HG03520 (cell line): ENCODE data around the gene CYP3A5.

ENCODE experiments used
- ATAC-seq: cut with Tn5 transposase; IDR thresholded peaks from one replicate; pipeline ENCODE4 v1.9.1; 2021; ENCODE audit warnings: mild to moderate bottlenecking, moderate library complexity; ENCODE audit not compliant: unreplicated experiment

CYP3A5 gene

DNA sequence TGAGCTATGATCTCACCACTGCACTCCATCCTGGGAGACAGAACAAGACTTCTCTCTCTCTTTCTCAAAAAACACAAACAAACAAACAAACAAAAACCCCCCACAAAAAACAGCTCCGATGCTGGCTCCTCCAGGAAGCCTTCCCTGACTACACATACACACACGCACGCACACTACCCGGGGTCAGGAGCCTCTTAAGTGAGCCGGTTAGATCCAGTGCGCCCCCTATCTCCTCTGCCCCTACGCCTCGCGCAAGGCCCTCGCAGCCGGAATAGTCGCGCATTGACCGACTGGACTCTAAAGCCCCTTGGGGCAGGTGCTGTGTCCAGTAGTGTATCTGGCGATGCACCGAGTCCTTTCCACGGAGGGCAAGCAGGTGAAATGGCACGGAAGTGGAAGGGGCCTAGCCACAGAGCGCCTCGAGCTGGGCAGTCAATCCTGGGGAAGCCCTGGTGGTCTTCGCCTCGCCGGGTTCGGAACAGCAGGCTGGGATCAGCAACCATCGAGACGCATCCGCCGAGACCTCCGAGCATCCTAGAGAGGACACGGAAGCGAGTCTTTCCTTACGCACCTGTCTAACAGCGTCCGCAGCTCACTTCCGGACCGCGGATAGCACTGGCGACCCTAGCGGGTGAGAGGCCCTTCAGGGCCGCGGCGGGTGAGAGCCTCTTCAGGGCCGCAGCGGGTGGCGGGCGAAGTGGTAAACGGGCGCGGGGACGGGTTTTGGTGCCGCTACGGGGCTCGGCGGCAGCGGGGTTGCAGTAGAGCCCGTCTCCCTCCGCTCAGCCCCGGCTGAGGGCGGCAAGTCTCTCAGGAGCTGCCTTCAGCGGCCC, 63.2 kb downstream of the CYP3A5 start, which contains the start of gene ZSCAN25:
ZSCAN25 (plus strand) TSS at position 588 of the 833 bp plus-strand sequence. CDS start 2,661 bp downstream, outside the sequence.
- peak; percentile 75 for ATAC-seq

DNA sequence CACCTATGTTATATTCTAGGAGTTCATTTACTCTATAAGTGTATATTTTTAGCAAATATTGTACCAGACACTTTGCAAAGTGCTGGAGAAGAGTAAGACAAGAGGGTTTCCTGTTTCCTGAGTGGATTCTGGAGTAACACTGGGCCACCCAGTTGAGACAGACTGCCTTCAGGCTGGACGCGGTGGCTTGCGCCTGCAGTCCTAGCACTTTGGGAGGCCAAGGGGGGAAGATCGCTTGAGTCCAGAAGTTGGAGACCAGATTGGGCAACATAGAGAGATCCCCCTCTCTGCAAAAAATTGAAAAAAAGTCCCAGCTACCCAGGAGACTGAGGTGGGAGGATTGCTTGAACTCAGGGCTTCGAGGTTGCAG, 63.8 kb downstream of the CYP3A5 start:
- no peak for ATAC-seq

GRCh38 chr7:99614495-99614894, 65.3 kb downstream of the CYP3A5 start:
- no peak for ATAC-seq

DNA sequence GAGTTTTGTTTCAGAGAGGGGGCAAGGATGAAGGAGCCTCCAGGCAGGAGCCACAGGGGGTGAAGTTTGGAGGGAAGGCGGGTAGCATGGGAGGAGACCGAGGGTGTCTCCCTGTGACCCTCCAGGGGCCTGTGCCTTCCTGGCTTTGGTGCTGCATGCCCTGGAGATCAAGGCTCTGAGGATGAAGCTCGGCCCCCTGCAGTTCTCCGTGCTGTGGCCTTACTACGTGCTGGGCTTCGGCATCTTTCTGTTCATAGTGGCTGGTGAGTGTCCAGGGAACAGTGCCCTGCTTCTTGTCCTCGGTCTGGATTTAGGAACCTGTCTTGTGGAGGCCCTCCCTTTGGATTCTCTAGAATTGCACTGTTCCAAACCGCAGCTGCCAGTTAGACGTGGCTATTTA, 72.2 kb downstream of the CYP3A5 start:
- no peak for ATAC-seq

GRCh38 chr7:99606531-99606930, 73.3 kb downstream of the CYP3A5 start:
- ATAC-seq, result no peak

GRCh38 chr7:99605527-99605926, 74.3 kb downstream of the CYP3A5 start:
- ATAC-seq, result no peak

- no peak for ATAC-seq
Measured at GRCh38 chr7:99601656-99602310, 78.0 kb downstream of the CYP3A5 start.

DNA sequence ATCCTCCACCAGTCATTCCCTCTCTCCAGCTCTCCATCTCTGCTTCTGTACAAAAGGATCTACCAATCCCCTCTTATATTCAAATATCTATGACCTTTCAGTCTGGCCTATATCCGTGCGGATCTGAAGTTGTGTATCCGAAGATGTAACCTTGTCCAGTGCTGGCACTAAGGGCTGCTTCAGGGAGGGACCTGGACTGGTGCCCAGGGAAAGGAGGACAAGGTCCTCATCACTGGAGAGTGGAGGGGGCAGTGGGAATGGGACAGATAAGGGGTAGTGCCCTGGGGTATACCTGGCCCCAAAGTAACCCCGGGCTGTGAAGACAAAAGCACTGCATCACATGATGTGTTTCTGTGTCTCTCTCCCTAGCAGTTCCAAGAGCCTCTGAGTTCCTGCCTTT, 80.0 kb downstream of the CYP3A5 start:
- ATAC-seq, result no peak
